DMS 273 (cell line): ENCODE results near the gene ANTXR1.

ENCODE experiments used
- DNase-seq: peaks from one replicate; lab custom pipeline; 2025; ENCODE audit not compliant: unreplicated experiment; lab: John Stamatoyannopoulos, UW

The ANTXR1 gene

GRCh38 chr2:69067866-69068265 is 54.9 kb downstream of the ANTXR1 start:
- no peak for DNase-seq

GRCh38 chr2:69070969-69071368 is 58.0 kb downstream of the ANTXR1 start:
- DNase-seq: no peak

DNA sequence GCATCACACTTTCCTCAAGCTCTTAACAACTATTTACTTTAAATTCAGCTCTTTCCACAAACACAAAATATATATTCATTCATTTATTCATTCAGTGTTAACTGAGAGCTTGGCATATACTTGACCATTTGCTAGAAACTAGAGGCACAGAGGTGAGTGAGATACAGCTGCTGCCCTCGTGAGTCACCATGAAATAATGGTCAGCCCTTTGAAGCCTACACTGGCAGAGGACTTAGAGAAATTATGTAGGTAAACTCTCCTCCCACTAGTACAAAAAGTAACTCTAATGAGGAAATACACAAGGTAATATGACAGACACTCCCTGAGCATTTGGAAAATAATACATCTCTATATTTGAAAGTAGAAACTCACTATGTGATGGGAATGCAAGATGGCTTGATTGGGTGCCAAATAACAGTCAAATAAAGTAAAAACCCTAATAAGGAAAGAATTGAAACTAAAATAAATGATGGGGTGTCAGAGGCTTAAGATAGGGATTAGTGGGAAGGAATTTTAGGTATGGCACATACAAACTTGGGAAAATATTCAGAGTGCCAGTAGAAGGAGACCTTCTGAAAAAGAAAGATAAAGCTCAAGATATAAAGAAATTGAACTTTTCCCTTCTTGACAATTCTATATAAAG is 61.1 kb downstream of the ANTXR1 start:
- no peak for DNase-seq

DNA sequence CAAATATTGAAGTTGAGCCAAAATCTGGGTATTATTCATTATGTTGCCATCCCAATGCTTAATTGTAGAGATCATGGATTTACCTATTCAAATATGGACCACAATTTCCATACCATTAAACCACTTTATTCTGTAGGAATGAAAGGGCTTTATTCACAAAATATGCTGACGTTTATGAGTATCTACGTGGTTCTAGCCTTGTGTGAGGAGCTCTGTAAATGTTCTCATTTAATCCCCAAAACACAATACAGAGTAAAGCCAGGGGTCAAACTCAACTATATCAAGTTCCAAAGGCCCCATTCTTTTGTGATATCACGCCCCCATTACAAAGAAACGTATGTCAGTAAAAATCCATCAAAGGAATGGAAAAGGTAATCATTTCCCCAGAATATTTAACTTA is 61.9 kb downstream of the ANTXR1 start:
- DNase-seq: no peak

DNA sequence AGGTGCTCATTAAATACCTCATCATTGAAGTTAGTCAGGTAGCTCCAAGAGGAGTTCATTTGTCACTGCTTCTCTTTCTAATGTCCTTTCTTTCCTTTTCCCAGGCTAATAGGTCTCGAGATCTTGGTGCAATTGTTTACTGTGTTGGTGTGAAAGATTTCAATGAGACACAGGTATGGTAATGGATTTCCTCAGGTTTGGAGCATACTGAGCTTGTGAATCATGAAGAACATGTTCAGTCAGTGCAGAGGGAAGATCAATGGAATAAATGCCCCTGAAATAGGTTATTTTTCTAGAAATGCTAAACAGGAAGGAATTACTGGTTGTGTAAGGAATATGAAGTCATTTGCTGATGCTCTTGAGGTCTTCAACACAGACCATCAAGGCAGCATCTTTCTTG is 62.5 kb downstream of the ANTXR1 start:
- no peak for DNase-seq

GRCh38 chr2:69076601-69077000 is 63.6 kb downstream of the ANTXR1 start:
- no peak for DNase-seq

- no peak for DNase-seq
Measured at GRCh38 chr2:69077252-69077950, 64.4 kb downstream of the ANTXR1 start.

DNA sequence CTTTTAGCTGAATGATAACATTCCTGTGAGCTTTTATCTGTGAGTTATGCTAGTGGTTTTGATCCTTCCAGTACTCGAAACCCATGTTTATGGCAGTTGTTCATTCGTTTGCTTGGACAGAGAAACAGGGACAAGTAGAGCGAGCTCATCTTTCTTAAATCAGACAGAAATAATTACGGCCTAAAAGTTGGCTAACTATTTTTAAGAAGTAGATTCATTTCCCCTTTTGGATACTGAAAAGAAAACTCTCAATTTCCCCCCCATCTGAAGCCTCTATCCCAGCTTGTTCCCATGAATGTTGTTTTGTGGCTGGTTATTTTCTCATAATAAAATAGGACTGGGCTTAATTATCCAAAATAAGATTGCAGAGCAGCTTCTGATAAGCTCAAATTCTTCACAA is 67.1 kb downstream of the ANTXR1 start:
- DNase-seq: no peak

DNA sequence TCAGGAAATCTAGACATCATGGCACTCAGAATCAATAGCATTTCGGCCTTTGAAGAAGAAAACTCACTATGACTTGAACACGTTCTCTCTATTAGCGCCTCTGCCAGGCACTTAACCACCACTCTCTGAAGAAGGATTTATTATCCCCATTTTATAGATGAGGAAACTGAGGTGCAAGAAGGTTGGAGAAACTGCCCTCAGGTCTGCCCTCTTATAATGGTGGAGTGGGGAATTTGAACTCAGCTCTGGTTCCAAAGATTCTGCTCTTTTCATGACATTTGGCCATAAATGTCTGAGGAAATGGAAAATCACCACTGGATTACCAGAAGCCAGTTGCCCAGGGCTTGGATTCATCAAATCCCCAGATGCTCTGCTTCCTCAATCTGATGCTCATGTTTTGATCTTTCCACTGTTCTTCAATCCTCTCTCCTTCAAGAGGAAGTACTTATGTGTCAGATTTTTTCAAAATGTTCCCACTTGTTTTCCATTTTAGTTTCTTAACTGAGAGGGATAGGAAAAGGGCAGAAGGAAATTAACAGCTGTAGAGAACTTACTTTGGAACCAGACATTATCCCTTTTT is 68.1 kb downstream of the ANTXR1 start:
- DNase-seq: no peak

GRCh38 chr2:69081757-69082156 is 68.8 kb downstream of the ANTXR1 start:
- no peak for DNase-seq

DNA sequence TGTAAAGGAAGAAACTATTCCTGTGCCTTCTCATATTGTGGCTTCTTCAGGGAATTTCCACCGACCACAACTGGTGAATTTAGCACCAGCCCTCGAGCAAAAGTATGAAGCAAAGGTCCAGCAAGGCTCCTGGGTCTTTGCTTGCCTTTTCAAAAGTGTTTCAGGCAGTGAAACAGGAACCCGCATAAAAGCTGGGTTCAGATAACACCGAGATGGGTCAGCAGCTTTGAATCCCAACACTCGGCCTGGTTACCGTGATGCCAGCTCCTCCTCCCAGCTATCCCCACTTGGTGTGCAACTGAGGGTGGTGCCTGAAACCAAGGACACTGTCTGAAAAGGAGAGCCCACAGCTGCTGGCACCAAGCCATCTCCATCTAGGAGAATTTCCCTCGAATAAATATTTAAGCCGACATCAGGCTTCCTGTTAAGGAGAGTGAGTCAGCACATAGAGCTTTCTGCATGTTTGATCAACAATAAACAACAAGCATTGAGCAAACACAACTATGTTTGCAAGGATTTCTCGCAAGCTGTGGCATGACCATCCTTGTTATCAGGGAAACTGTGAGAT is 69.5 kb downstream of the ANTXR1 start:
- DNase-seq: peak; percentile 14

DNA sequence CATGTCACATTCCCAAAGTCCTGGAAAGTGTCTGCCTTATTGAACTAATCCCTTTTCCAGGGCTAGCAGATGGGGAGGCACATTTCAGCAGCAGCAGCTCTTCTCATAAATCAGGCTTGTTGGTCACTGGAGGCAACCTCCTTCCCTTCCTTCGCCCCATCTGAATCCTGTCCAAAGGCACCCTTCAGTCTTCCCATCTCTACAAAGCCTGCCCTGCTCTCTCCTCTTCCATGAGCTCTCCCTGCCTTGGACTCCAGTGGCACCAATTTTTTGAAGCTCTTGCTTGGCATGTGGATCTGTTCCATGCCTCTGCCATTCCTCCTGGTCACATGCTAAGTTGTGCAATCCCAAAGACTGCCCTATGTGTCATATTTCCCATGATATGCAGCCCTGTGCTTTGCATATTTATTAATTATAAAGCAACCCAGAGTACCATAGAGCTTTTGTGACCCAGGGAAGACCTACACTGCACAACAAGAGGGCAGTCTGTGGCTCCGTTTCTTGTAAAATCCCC is 70.3 kb downstream of the ANTXR1 start:
- peak; percentile 12 for DNase-seq

DNA sequence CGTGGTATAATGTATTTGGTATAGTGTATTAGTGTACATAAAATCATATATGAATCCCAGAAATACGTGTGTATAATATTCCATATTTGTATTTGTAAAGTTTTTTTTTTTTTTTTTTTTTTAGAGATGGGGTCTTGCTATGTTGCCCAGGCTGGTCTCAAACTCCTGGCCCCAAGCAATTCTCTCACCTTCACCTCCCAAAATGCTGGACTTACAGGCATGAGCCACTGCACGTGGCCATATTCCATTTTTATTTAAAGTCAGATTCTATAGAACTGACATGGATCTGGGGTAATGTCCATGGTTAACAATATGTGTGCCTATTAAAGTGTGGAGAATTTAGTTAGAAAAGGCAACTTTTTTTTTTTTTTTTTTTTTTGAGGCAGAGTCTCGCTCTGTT is 71.5 kb downstream of the ANTXR1 start:
- DNase-seq: no peak

DNA sequence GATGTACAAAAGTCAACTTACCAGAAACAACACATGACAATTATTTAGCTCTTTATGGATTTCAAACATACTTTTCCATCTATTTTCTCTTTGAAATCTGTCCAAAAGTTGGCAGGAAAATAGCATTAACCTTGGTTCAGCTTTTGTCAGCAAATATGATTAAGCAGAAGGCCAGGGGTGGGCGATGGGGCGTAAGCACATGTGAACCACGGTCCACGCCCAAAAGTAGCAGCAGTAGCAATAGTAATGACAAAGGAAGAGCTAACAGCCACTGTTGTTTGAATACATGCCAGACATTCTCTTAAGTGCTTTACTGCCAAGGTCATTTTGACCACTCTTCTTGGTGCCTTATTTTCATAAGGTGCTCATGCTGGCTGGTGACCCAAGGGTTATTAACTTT is 73.5 kb downstream of the ANTXR1 start:
- no peak for DNase-seq

- no peak for DNase-seq
Measured at GRCh38 chr2:69087211-69087911, 74.4 kb downstream of the ANTXR1 start.

DNA sequence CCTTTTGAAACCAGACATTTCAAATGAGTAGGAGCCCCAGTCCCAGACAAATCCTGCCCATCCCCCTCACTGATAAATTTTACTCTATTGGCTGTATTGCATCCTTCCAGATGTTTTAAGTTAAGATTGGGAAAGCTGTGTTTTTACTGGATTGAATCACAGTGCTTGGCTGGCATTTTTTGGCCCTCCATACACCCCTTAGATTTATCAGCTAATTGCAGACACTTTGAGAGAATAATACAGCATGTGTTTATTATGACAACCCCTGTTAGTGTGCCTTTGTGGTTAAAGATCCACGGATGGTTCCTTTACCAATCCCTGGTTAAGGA is 74.9 kb downstream of the ANTXR1 start:
- no peak for DNase-seq

GRCh38 chr2:69088466-69088865 is 75.5 kb downstream of the ANTXR1 start:
- DNase-seq: no peak

- DNase-seq: no peak
Measured at GRCh38 chr2:69089266-69089665, 76.3 kb downstream of the ANTXR1 start.

GRCh38 chr2:69089998-69090397 is 77.0 kb downstream of the ANTXR1 start:
- DNase-seq: no peak

- DNase-seq: no peak
Measured at GRCh38 chr2:69090820-69091219, 77.8 kb downstream of the ANTXR1 start.

GRCh38 chr2:69092857-69093256 is 79.9 kb downstream of the ANTXR1 start:
- no peak for DNase-seq

GRCh38 chr2:69095305-69095704 is 82.3 kb downstream of the ANTXR1 start:
- no peak for DNase-seq
